Eye (tissue), 1 donor: ENCODE results near the gene CD40.

Experiments
- DNase-seq: peaks from one replicate; pipeline ENCODE4 v3.0.0-alpha.2; 2015

The CD40 gene

DNA sequence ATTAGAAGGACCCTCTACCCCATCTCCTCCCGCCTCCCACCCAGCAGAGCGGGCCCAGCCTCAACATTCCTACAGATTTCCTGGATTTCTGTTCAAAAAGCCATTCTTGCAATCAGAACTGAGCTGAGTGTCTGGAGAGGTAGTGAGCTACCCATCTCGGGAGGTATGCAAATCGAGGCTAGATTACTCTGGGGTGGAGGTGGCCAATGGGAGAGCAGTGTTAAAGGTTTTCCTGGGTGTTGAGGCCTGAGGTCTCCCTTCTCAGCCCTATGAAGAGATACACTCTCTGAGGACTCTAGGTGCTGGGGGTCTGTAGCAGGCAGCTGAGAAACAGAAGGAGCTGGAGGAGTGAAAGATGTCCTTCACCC lies 57.0 kb downstream of the CD40 start:
- no peak for DNase-seq

DNA sequence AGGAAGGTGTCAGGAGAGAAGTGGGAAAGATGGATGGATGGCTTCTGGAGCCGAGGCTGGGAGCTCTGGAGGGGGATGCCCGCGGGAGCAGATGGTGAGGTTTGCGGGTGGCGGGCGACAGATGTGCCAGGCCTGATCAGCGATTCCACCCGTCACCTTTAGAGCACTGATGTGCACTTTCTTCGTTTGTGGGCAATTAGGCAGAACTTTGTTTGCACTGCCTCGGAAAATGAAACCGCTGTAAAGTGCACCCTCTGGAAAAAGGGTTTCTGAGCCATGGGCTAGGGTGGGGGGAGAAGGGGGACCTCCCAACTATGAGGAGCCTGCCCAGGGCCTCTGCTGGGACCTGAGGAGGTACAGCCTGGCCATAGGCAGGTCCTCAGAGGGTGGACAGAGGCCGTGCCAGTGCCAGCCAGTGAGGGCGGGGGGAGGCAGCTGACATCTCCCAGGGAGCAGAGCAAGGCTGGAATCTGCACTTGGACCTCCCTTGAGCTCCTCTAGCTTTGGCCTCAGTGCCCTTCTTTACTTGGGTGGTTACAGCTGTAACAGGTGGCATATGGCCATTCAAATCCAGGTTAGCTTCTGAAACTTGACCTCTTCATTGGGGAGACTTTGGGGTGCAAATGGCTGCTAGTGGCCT lies 58.7 kb downstream of the CD40 start:
- DNase-seq = no peak

DNA sequence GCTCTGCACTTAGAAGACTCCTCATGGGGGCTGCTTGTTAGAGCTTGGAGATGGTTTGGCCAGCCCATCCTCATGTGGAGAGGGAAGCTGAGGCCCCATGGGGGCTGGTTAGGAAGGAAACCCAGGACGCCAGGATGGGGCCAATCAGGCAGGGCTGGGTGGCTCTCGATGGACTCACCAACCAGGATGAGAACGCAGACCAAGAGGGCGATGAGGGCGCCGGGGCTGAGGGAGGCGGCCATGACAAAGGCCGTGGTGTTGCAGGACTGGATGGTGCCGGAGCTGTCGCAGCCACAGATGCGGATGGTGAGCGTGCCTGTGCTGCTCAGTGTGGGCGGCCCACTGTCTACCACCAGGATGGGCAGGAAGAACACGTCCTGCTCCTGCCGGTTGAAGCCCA lies 59.7 kb downstream of the CD40 start:
- DNase-seq = no peak

DNA sequence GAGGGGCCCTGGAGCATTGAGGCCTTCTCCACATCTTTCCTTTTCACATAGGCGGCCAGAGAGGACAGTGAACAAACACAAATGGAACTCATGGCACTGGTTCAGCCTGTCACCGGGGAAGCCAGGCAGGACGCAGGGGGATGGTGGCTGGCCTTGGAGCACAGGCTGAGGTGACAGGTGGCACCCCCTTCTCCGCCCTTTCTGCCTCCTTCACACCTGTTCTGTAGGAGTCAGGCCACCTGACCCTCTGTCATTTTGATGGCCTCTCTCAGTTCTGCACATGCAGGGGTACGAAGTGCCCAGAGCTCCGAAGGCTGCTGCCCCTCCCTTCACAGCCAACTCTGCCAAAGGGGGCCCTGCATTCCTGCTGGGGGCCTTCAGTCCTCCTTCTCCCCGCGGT lies 60.8 kb downstream of the CD40 start:
- DNase-seq = no peak
